Measurements from ENCODE around the gene SETD3. TPM values are rescaled to one million over a fixed set of nuclear protein-coding genes. Genes with fewer than 3 reads are reported as not detected.

Gene SETD3
- total RNA-seq, 1 experiment from 2014 or later = 47.8 TPM

DNA sequence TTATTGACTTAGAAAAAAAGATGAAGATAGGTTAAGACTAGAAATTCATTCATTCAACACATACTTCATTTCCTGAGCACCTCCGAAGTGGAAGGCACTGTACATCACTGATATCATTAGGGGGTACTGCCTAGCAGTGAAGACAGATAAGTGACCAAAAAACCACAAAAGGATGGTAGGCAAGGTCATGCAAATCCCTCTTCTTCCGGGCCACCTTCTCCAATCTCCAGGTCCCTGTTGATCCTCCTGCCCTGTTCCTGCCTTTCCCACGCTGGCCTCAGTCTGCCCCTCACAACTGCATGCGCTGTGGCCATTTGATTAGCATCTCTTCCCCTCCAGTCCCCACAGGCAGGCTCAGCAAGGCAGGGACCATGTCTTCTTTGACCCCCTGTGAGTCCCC, 60.8 kb downstream of the SETD3 start:
- DNase-seq (ENCODE audit: low read depth, low spot score) = no peak
- in situ Hi-C loops (cut with HindIII; ENCODE audit: low pct_unique_long_range_greater_than_20kb, low sequenced_read_pairs) = no loop called here

DNA sequence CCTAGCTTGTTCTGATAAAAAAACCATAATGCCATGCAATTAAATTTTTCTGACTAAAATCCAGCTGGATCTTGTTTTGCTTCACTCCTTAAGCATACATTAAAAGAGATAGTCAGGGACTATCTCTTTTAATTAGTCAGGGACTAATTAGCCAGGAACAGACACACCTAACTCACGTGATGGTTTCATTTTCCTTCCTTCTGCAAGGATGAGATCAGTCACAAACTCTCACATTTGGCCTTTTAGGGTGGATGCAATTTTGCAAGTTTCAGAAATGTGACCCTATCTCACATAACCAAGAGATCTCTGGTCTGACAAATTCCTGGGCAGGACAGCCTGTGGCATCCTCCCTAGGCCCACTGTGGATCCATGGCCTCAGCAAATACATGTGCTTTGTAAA, 62.4 kb downstream of the SETD3 start:
- no peak for DNase-seq (ENCODE audit: low read depth, low spot score)
- in situ Hi-C loops (cut with HindIII; ENCODE audit: low pct_unique_long_range_greater_than_20kb, low sequenced_read_pairs) = no loop called here

DNA sequence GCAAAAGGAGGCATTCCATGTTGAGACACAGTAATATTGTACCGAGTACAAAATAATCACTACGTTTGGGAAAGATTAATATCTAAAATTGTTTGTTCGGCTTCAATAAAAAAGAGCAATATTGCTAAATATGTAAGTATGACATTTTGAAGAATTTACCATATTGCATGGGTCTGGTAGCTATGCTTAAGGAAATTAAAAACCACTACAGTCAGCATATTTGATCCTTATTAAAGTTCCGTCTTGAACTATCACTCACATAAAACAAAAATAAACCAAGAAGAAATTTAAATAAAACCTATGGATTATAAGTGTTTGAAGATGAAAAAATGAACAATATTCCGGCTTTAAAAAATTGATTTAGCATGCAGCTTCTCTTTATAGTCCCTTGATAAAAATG, 63.8 kb downstream of the SETD3 start:
- DNase-seq (ENCODE audit: low read depth, low spot score) = no peak
- in situ Hi-C loops (cut with HindIII; ENCODE audit: low pct_unique_long_range_greater_than_20kb, low sequenced_read_pairs) = no loop called here

DNA sequence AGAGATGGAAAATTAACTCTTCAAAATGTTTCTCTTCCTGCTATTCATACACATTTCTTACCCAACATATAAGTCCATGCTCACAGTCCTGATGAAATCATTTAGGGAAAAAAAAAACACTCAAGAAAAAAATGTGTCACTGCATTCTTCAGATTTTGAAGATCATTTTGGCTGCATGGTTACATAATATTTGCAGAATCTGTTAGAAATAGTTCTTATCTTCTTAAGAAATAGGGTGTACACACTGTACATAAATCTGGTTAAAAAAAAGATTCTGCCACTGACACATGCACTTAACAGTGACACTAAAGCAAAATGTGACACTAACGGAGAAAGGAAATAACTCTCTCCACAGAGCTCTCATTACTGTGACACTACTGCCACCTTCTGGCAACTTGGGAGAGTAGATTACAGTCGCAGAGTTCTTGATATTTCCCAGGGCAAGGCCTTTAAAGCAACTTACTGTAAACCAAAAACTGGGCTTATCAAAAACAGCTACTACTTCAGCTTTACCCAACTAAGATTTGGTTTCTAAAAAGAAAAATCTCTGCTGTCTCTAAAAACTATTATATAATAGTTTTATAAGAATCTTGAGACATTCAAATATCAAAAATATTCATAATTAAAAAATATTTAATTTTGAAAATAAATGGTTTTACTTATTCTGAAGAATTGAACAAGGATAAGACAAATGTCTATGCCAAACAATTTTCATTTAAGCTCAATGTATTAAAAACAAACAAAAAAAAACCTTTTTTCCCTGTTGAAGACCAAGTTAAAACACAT, 65.0 kb downstream of the SETD3 start:
- in situ Hi-C loops (cut with HindIII; ENCODE audit: low pct_unique_long_range_greater_than_20kb, low sequenced_read_pairs) = no loop called here
- DNase-seq (ENCODE audit: low read depth, low spot score) = peak; percentile 91

DNA sequence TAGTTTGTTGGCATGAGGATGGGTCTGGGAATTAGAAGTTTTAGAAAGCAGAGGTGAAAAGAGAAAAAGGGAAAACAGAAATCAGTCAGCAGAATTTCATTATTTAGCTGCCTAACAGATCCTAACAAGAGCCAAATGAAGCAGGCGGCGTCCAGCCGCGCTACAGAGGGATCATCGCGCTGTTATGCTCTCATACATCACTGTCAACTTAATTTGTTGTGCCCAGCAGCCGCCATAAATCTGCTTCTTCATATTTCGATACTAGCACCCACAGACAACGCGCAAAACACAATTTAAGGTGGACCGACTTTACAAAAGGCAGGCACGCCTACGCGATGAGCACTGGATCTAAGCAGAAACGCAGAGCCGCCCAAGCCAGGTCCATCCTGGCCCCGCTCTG, 66.7 kb downstream of the SETD3 start:
- in situ Hi-C loops (cut with HindIII; ENCODE audit: low pct_unique_long_range_greater_than_20kb, low sequenced_read_pairs) = no loop called here
- no peak for DNase-seq (ENCODE audit: low read depth, low spot score)

DNA sequence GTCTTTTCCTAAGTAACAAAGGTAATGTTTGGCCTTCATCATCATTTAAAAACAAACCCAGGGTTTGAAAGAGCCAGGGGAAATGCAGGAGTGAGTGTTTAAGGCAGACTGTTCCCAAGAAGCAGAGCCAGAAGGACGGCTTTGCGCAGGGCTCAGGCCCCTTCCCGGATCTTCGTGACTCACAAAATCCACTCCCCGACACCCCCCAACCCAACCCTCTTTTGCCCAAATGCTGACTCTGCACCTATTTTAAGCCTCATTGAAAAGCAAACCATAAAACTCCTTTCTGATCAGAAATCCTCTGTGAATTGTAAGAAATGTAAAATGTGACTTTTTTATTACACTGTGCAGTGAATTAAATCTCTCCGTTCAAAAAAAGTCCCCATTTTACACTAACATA, 67.5 kb downstream of the SETD3 start:
- in situ Hi-C loops (cut with HindIII; ENCODE audit: low pct_unique_long_range_greater_than_20kb, low sequenced_read_pairs) = no loop called here
- DNase-seq (ENCODE audit: low read depth, low spot score) = no peak

DNA sequence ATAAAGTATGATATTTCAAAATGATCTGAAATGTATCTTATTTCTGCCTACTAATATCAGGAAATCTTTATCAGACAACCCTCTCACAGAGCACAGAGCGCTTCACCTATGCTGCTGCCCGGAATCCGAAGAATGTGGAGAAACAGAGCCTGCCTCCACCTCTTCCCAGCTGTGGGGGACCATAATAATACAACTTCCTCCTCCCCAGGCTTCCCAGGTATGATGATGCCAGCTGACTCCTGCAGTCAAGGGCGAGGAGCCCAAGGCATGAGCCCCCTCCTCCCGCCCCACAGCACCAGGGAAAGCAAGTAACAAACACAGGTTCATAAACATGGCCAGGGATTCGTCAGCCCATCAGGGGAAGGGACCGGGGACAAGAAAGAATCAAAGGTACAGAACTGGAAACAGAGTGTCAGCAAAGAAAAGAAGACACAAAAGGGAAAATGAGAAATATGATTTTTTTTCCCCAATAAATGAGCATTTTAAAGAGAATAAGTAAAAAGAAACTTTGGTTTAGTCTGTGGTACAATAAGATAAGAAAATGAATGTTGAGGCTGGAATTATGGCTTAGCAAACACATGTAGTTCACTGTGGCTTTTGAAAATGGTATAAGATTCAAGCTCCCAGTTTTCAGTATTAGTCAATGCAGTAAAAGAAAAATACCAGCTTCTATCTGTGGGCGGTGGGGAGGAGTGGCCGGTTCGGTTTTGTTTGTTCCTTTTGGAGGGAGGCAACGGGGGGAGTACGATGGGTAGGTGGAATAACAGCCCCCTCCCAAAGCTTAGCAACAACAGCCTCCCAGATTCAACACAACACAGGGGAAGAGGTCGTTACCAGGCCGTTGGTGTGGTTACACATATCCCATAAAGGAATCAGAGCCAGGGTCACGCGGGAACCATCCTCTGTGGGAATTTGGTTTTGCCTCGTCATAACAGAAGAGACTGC, 68.3 kb downstream of the SETD3 start:
- in situ Hi-C loops (cut with HindIII; ENCODE audit: low pct_unique_long_range_greater_than_20kb, low sequenced_read_pairs) = no loop called here
- no peak for DNase-seq (ENCODE audit: low read depth, low spot score)

DNA sequence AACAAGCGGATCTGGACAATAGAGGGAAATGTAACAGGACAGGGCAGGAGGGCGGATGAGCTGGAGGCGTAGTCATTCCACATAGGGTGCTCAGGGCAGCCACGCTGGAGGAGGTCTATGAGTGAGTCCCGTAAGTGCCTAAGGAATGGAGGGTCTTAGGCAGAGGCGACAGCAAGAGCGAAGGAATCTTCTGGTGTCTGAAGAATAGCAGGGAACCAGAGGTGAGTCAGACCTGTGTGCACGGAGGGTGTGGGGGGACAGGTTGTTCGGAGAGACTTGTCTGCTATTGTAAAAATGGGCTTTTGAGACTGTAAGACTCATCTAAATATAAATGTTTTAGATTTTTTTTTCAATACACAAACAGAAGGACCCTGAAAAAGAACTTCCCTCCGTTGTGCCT, 70.6 kb downstream of the SETD3 start:
- in situ Hi-C loops (cut with HindIII; ENCODE audit: low pct_unique_long_range_greater_than_20kb, low sequenced_read_pairs) = no loop called here
- DNase-seq (ENCODE audit: low read depth, low spot score) = no peak

DNA sequence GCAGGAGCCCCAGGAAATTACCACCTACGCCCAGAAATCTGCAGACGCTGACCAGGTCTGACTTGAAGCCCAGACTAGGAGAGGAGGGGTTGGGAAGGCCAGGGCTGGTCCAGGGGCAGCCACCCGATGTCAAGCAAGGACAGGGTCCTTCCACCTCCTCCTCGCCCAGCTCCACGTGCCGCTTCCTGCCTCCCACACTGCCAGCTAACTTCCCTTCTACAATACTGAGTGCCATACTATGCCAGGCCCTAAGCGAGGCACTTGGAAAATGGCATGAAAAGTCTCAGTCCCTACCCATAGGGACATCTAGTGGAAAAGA, 71.7 kb downstream of the SETD3 start:
- DNase-seq (ENCODE audit: low read depth, low spot score) = no peak
- in situ Hi-C loops (cut with HindIII; ENCODE audit: low pct_unique_long_range_greater_than_20kb, low sequenced_read_pairs) = no loop called here

DNA sequence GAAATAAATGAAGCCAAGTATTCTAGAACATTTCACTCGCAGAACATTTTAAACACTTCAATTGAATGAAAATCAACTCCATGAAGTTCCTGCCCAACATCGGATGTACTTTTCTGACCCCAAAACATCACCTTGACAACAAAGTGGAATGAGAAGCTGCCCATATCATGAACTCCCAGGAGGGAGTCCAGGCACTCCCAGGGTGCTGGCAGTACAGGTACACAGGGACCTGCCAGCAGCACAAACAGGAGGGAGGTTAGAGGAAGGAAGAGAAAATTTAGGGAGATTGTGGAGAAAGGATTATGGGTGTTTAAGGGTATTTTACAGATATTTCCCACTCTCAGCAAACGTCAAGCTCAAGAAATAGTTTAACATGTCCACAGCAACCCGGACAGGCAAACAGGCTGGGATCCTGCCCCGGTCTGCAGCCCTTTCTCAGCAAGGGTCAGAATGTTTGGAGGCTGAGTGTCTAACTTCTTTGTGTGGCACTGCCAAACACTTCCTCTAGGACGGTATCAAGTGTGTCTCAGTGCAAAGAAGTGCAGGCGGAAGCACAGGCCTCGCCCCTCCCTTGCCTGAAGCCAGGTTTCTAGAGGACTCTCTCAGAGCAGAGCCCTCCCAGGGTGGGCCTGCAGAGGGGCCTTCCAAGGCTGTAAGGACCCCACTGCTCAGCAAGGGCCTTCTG, 72.2 kb downstream of the SETD3 start:
- DNase-seq (ENCODE audit: low read depth, low spot score) = no peak
- in situ Hi-C loops (cut with HindIII; ENCODE audit: low pct_unique_long_range_greater_than_20kb, low sequenced_read_pairs) = no loop called here

DNA sequence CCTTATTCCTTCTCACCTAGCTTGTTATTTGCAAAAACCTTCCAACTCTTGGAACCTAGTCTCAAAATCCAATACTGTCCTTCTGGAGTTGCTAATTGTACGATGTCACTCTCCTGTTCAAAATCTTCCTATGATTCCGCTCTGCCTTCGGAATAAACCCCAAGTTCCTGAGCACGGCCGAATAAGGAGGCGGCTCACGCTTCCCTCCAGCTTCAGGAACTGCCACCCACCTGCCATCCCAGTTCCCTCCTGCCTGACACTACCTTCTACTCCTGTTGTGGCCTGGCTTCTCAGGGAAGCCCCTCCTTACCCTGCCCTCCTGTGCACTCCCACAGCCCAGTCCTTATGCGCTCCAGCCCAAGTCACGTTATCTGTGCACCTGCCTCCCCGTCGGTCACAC, 73.2 kb downstream of the SETD3 start:
- in situ Hi-C loops (cut with HindIII; ENCODE audit: low pct_unique_long_range_greater_than_20kb, low sequenced_read_pairs) = no loop called here
- no peak for DNase-seq (ENCODE audit: low read depth, low spot score)

DNA sequence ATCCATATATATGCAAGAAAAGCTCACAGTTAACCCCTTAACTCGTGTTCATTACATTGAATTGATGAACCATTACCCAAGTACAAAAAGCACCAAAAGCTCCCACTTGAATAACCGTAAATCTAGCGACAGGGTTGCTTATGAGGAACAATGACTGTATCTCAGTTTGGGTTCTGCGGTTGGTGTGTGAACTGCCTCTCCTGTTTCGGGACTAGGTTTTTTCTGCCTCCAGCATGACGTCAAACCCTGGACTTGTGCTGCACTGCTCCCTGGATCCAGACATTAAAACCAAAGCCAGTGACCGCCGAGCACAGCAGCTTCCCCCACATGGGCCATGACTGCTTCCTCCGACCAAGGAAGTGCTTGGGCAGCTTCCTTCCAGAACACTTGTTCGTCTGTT, 77.7 kb downstream of the SETD3 start:
- no peak for DNase-seq (ENCODE audit: low read depth, low spot score)
- in situ Hi-C loops (cut with HindIII; ENCODE audit: low pct_unique_long_range_greater_than_20kb, low sequenced_read_pairs) = no loop called here

DNA sequence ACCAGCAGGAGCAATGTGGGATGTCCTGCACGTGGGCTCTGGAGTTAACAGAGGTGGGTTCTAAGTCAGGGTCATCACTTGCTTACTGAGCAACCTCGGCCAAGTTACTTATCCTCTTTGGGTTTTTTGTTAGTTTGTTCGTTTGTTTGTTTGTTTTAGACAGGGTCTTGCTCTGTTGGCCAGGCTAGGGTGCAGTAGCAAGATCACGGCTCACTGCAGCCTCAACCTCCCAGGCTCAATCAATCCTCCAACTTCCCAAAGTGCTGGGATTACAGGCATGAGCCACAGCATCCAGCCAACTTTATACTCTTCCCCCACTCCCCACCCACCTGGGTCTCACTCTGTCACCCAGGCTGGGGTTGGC, 78.4 kb downstream of the SETD3 start:
- DNase-seq (ENCODE audit: low read depth, low spot score) = no peak

DNA sequence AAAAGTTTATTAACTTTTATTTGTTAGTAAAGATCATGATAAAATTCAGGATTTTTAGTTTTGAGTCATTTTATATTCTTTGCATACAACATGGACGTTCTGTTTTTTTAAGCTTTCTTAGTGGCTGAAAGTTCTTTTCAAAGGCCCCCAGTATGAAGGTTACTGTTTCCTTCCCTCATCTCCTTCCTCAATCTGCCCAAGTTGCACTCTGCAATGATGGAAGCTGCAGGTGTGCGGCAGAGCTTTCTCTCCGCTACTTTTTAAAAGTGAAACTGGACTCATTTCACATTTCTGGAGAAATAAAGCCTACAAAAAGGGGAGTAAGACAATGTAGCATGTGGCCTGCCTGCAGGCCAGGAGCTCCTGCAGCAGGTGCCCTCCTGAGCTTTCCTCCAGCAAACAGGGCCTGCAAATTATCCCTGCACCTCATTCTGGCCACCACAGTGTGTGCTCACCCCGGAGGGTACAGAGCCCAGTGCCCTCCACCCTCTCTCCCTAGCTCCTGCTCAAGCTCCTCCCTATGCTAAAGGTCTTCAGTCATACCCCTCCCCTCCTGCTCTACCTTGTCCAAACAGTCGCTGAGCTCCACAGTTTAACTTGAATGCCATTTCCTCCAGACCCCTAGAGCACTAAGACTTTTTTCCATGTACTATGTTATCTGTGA, 78.9 kb downstream of the SETD3 start:
- in situ Hi-C loops (cut with HindIII; ENCODE audit: low pct_unique_long_range_greater_than_20kb, low sequenced_read_pairs) = no loop called here
- no peak for DNase-seq (ENCODE audit: low read depth, low spot score)

More for the DNA sequence above, 78.4 kb downstream of the SETD3 start:
- in situ Hi-C loops (cut with HindIII; ENCODE audit: low pct_unique_long_range_greater_than_20kb, low sequenced_read_pairs) = no loop called here

DNA sequence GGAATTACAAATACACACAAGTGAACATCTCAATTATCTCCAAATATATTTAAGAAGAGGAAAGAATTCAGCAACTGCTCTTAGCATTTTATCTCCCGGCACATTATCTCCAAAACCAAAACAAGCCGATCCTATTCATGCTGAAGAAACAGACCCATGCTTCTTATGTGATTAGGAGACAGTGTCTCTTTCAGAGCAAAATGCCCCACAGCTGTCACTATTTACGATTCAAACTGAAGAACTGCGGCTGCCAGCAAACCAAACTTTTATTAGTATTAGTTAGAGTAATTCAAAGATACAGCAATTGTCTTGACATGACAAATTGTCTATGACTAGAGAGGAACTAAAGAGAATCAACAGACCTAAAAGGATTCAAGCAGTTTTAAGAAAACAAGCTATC, 79.4 kb downstream of the SETD3 start:
- in situ Hi-C loops (cut with HindIII; ENCODE audit: low pct_unique_long_range_greater_than_20kb, low sequenced_read_pairs) = no loop called here
- DNase-seq (ENCODE audit: low read depth, low spot score) = peak; percentile 11

DNA sequence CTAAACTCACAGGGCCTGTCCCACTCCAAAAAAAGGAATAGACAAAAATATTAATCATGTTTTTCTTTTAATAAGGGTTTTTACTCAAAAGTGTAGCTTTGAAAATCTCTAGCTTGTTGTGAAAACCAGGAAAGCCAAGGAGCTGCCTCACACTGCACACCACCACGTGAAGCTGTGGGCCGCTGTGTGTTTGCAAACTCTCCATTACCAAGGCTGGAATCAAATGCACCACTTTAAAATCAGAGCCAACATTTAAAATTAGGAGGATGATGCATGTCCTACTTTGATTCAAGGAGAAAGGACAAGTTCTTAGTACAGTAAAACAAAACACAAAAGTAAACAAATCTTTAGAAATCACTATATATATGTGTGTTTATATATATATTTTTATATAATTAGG, 83.0 kb downstream of the SETD3 start:
- in situ Hi-C loops (cut with HindIII; ENCODE audit: low pct_unique_long_range_greater_than_20kb, low sequenced_read_pairs) = no loop called here
- DNase-seq (ENCODE audit: low read depth, low spot score) = no peak

DNA sequence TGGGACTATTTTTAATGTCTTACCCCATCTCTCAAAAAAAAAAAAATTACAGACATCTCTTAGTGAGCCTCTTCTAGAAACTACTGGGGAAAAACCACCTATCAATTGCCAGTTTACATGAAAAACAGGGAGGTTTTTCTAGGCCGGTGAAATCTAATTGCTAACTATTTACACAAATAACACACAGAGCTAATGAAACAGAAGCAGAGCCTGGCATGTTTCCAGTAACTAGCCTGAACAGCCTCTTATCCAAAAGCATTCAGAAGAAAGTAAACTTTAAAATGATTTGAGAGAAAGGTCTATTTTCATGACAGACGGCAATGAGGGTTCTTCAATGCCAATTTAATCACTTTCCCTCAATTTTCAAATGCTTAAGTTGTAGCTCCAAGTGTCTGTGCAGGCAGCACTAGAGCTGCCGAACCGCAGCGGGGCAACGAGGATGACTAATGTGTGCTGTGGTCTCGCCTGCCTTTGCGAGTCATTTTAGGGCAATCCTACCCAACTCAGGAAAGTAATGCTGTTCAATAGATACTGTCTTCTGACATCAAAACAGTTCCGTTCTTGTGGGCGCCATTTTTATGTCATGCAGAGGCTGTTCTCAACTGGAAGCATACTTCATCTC, 84.6 kb downstream of the SETD3 start:
- no peak for DNase-seq (ENCODE audit: low read depth, low spot score)
- in situ Hi-C loops (cut with HindIII; ENCODE audit: low pct_unique_long_range_greater_than_20kb, low sequenced_read_pairs) = no loop called here

Measured in SK-MEL-5 (cell line).